Endothelial cell of umbilical vein (primary cell): ENCODE measurements around the gene KANK4. TPM values are rescaled to one million over a fixed set of nuclear protein-coding genes. Genes with fewer than 3 reads are reported as not detected.

Experiments
- BruUV-seq: library from RNA; stranded (reverse); fragments of 400-500 nt; replicated peaks from 2 replicates; lab custom pipeline; 2021; lab: Mats Ljungman, UMichigan
- CTCF ChIA-PET: fragments of 300-600, 350-600 bp; sonication (Branson Sonifier 250); formaldehyde crosslinking; loops from one replicate; lab custom pipeline; 2021; ENCODE audit warnings: antibody characterized with exemption, inconsistent platforms; lab: Charles Lee
- POLR2A ChIA-PET: fragments of 300-600, 350-600 bp; sonication (Branson Sonifier 250); formaldehyde crosslinking; loops from one replicate; lab custom pipeline; 2021; ENCODE audit warnings: antibody characterized with exemption, inconsistent platforms; lab: Charles Lee
- DNase-seq: peaks from one replicate; pipeline ENCODE4 v3.0.0-alpha.2; 2011; ENCODE audit warnings: low read depth, low spot score
- FAIRE-seq: peaks from 2 replicates; lab custom pipeline; 2011; peaks lifted over from hg19 to GRCh38; lab: Jason Lieb, UNC
- H2AFZ ChIP-seq: 2 replicates; pipeline ENCODE4 v1.6.0; 2012; ENCODE audit warnings: low read depth, low read length, control low read depth, inconsistent platforms
- H3K27ac ChIP-seq: 2 replicates; pipeline ENCODE4 v1.5.1; 2011; ENCODE audit warnings: low read depth, mild to moderate bottlenecking, control low read depth, low read length, moderate library complexity; ENCODE audit not compliant: insufficient read depth
- H3K27me3 ChIP-seq, 2 experiments: 2 replicates each; pipeline versions ENCODE4 v1.6.0 to v1.6.1; 2011; ENCODE audit warnings: low read length in 2 of 2, mixed read lengths in 1 of 2; ENCODE audit not compliant: control insufficient read depth in 2 of 2, insufficient read depth in 2 of 2
- H3K36me3 ChIP-seq, 2 experiments: 2 replicates in 1 of 2; 3 replicates in 1 of 2; pipeline ENCODE4 v1.5.1; 2011; ENCODE audit warnings: low read length in 2 of 2, mild to moderate bottlenecking in 1 of 2, moderate library complexity in 1 of 2; ENCODE audit not compliant: control insufficient read depth in 2 of 2, insufficient read depth in 2 of 2; ENCODE audit errors: extremely low read depth in 1 of 2
- H3K4me1 ChIP-seq: 3 replicates; pipeline ENCODE4 v1.5.1; 2011; ENCODE audit warnings: mild to moderate bottlenecking, low read length; ENCODE audit not compliant: control insufficient read depth, insufficient read depth; ENCODE audit errors: extremely low read depth
- H3K4me2 ChIP-seq: 2 replicates; pipeline ENCODE4 v1.6.1; 2011; ENCODE audit warnings: low read length, control low read depth, mixed read lengths; ENCODE audit not compliant: insufficient read depth
- H3K4me3 ChIP-seq, 3 experiments: fragments of 200-600 bp in 1 of 3; sonication (generic), shearing (Covaris generic) in 1 of 3; replicated peaks in 1 of 3; 2 replicates each; pipeline ENCODE4 v1.5.1; 2011 to 2016; ENCODE audit warnings: control low read depth in 3 of 3, low read length in 3 of 3, mild to moderate bottlenecking in 2 of 3, inconsistent platforms in 1 of 3, low read depth in 1 of 3, moderate library complexity in 1 of 3; ENCODE audit not compliant: insufficient read depth in 1 of 3
- H3K79me2 ChIP-seq: 2 replicates; pipeline ENCODE4 v1.6.0; 2012; ENCODE audit warnings: low read length, inconsistent platforms; ENCODE audit not compliant: control insufficient read depth, insufficient read depth
- H3K9ac ChIP-seq: replicated peaks from 2 replicates; pipeline ENCODE3; 2011; ENCODE audit warnings: low read length, control low read depth; ENCODE audit not compliant: insufficient read depth; ENCODE audit errors: extremely low read depth
- H3K9me1 ChIP-seq: replicated peaks from 3 replicates; pipeline ENCODE4 v1.6.0; 2011; ENCODE audit warnings: mild to moderate bottlenecking, low read length; ENCODE audit not compliant: control insufficient read depth, insufficient read depth; ENCODE audit errors: extremely low read depth
- H3K9me3 ChIP-seq: replicated peaks from 2 replicates; pipeline ENCODE4 v1.5.1; 2012; ENCODE audit warnings: low read length, inconsistent platforms; ENCODE audit not compliant: control insufficient read depth, insufficient read depth
- H4K20me1 ChIP-seq: replicated peaks from 2 replicates; pipeline ENCODE3; 2011; ENCODE audit warnings: mild to moderate bottlenecking, low read length; ENCODE audit not compliant: control insufficient read depth, insufficient read depth; ENCODE audit errors: extremely low read depth
- EZH2 ChIP-seq: IDR thresholded peaks from 2 replicates; pipeline ENCODE4 v1.6.1; 2012; ENCODE audit warnings: borderline replicate concordance, low read depth, mild to moderate bottlenecking, moderate library complexity, low read length, inconsistent platforms; ENCODE audit not compliant: severe bottlenecking
- FOS ChIP-seq: IDR thresholded peaks from 2 replicates; pipeline ENCODE4 v1.6.1; 2011; ENCODE audit warnings: mild to moderate bottlenecking, low read length, moderate library complexity, borderline replicate concordance; ENCODE audit not compliant: insufficient read depth
- GATA2 ChIP-seq: IDR thresholded peaks from 2 replicates; pipeline ENCODE4 v1.7.0; 2011; ENCODE audit warnings: low read depth, mild to moderate bottlenecking, moderate library complexity, mixed read lengths, low read length; ENCODE audit not compliant: insufficient read length, insufficient read depth
- JUN ChIP-seq: IDR thresholded peaks from 2 replicates; pipeline ENCODE4 v1.6.1; 2011; ENCODE audit warnings: borderline replicate concordance, low read depth; ENCODE audit not compliant: insufficient read length, insufficient read depth
- MYC ChIP-seq: IDR thresholded peaks from one replicate; pipeline ENCODE4 v1.6.1; 2011; ENCODE audit warnings: mild to moderate bottlenecking, low read depth, low read length
- POLR2A ChIP-seq: IDR thresholded peaks from 2 replicates; pipeline ENCODE4 v1.6.1; 2012; ENCODE audit warnings: low read depth, mild to moderate bottlenecking, control low read depth, low read length
- POLR2AphosphoS5 ChIP-seq: IDR thresholded peaks from 2 replicates; pipeline ENCODE4 v1.6.1; 2012; ENCODE audit warnings: low read depth, mild to moderate bottlenecking, control low read depth, low read length, moderate library complexity; ENCODE audit not compliant: insufficient read depth
- dilution Hi-C: fragments of 300-500 bp; cut with MboI; formaldehyde crosslinking; loops from one replicate; pipeline ENCODE4 v1.15.0; 2019; ENCODE audit warnings: low sequenced_read_pairs; ENCODE audit not compliant: extremely low pct_ligation_motif_present
- intact Hi-C: fragments of 100-400 bp; cut with micrococcal nuclease; formaldehyde crosslinking; loops from one replicate; pipeline ENCODE4 v1.10.0; 2022
- polyA plus RNA-seq, 4 experiments: library from polyadenylated mRNA; depleted of rRNA in 3 of 4; stranded (reverse) in 3 of 4; unstranded in 1 of 4; fragments of >200 nt; gene quantifications; 2 replicates each; pipeline versions ENCODE4 v1.2.1 to v1.2.3, GENCODE V29; 2011 to 2012; ENCODE audit warnings: missing spikeins in 1 of 4
- total RNA-seq: library from RNA; stranded (reverse); gene quantifications from 2 replicates; pipeline ENCODE4 v1.2.3, GENCODE V29; 2021
- TF ChIP-seq, protein P1 (sequence below): IDR thresholded peaks from 2 replicates; pipeline ENCODE4 v1.6.1; 2011; ENCODE audit not compliant: insufficient read depth, insufficient read length
- TF ChIP-seq, protein P2 (sequence below), 2 donors: IDR thresholded peaks; 1 replicate in 1 of 2; 2 replicates in 1 of 2; pipeline ENCODE4 v1.5.1; 2011; ENCODE audit warnings: low read length in 2 of 2, mild to moderate bottlenecking in 2 of 2, moderate library complexity in 2 of 2, control low read depth in 1 of 2, inconsistent platforms in 1 of 2, low read depth in 1 of 2; ENCODE audit not compliant: insufficient read depth in 1 of 2; ENCODE audit errors: extremely low read depth in 1 of 2

The KANK4 gene
- total and polyA plus RNA-seq, 2 donors (not counting 3 experiments of a cell fraction or from before 2014, with no cell fraction given), result not detected

GRCh38 chr1:62349470-62350233 is 30.4 kb upstream of the KANK4 start:
- H3K9ac ChIP-seq, result no peak overlapping the region
- H3K36me3 ChIP-seq, result no peaks in the 10 kb centered on the region
- H3K79me2 ChIP-seq, result no peaks in the 10 kb centered on the region
- no peaks in the 10 kb centered on the region for H3K9me3 ChIP-seq
- H3K4me1 ChIP-seq, result no peaks in the 10 kb centered on the region
- no peak overlapping the region for H3K27ac ChIP-seq
- H3K4me3 ChIP-seq, result no peak overlapping the region
- H3K9me1 ChIP-seq, result no peaks in the 10 kb centered on the region
- POLR2A ChIA-PET, result no interaction called here
- intact Hi-C loops (no loop called here), dilution Hi-C loops (no loop called here)
- DNase-seq, result no peak
- H4K20me1 ChIP-seq, result no peaks in the 10 kb centered on the region
- H2AFZ ChIP-seq, result no peak overlapping the region
- H3K4me2 ChIP-seq, result no peak overlapping the region
- FAIRE-seq, result no peak
- CTCF ChIA-PET, result no interaction called here
- BruUV-seq, result no TSS peak
- no peak for TF ChIP-seq FOS
- TF ChIP-seq, protein P1, sequence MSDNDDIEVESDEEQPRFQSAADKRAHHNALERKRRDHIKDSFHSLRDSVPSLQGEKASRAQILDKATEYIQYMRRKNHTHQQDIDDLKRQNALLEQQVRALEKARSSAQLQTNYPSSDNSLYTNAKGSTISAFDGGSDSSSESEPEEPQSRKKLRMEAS, result no peak
- no peak for TF ChIP-seq MYC
- TF ChIP-seq EZH2, result no peak
- TF ChIP-seq POLR2AphosphoS5, result no peak
- no peak for TF ChIP-seq JUN
- TF ChIP-seq GATA2, result no peak
- TF ChIP-seq POLR2A, result no peak
- TF ChIP-seq, protein P2, sequence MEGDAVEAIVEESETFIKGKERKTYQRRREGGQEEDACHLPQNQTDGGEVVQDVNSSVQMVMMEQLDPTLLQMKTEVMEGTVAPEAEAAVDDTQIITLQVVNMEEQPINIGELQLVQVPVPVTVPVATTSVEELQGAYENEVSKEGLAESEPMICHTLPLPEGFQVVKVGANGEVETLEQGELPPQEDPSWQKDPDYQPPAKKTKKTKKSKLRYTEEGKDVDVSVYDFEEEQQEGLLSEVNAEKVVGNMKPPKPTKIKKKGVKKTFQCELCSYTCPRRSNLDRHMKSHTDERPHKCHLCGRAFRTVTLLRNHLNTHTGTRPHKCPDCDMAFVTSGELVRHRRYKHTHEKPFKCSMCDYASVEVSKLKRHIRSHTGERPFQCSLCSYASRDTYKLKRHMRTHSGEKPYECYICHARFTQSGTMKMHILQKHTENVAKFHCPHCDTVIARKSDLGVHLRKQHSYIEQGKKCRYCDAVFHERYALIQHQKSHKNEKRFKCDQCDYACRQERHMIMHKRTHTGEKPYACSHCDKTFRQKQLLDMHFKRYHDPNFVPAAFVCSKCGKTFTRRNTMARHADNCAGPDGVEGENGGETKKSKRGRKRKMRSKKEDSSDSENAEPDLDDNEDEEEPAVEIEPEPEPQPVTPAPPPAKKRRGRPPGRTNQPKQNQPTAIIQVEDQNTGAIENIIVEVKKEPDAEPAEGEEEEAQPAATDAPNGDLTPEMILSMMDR (IDR thresholded peaks at IDR 0.05; ENCODE audit: extremely low read depth in 1 of 2, insufficient read depth in 1 of 2, low read depth in 1 of 2, low read length in 2 of 2), result no peak
- H3K27me3 ChIP-seq, result no peaks in the 10 kb centered on the region
